GM19193 (cell line): ENCODE data around the gene RPS6KA5.

Source experiments
- POLR2A ChIP-seq: IDR thresholded peaks from 4 replicates; pipeline ENCODE4 v1.6.1; 2011; ENCODE audit not compliant: insufficient read depth, insufficient read length; ENCODE audit errors: extremely low read depth

Gene RPS6KA5

GRCh38 chr14:90829677-90830076 lies 230.8 kb downstream of the RPS6KA5 start:
- TF ChIP-seq POLR2A = no peak

- TF ChIP-seq POLR2A = no peak
Measured at GRCh38 chr14:90828642-90829487, 231.6 kb downstream of the RPS6KA5 start.

- no peak for TF ChIP-seq POLR2A
Measured at GRCh38 chr14:90827919-90828610, 232.4 kb downstream of the RPS6KA5 start.

- TF ChIP-seq POLR2A = no peak
Measured at GRCh38 chr14:90820958-90821357, 239.5 kb downstream of the RPS6KA5 start.

GRCh38 chr14:90819734-90820393 lies 240.6 kb downstream of the RPS6KA5 start:
- no peak for TF ChIP-seq POLR2A

GRCh38 chr14:90818715-90819114 lies 241.7 kb downstream of the RPS6KA5 start:
- no peak for TF ChIP-seq POLR2A

- TF ChIP-seq POLR2A = no peak
Measured at GRCh38 chr14:90816681-90817436, 243.6 kb downstream of the RPS6KA5 start.

- no peak for TF ChIP-seq POLR2A
Measured at GRCh38 chr14:90815822-90816662, 244.4 kb downstream of the RPS6KA5 start, which contains the start of gene TTC7B. Gene TTC7B, minus strand, starts transcription at chr14:90816430. Its CDS starts 135 bp downstream, at chr14:90816295.

- no peak for TF ChIP-seq POLR2A
Measured at GRCh38 chr14:90815572-90815821, 244.9 kb downstream of the RPS6KA5 start.

GRCh38 chr14:90814806-90815571 lies 245.5 kb downstream of the RPS6KA5 start:
- no peak for TF ChIP-seq POLR2A

- no peak for TF ChIP-seq POLR2A
Measured at GRCh38 chr14:90813442-90813841, 247.0 kb downstream of the RPS6KA5 start.

- TF ChIP-seq POLR2A = no peak
Measured at GRCh38 chr14:90812109-90812508, 248.3 kb downstream of the RPS6KA5 start.

GRCh38 chr14:90811641-90812040 lies 248.8 kb downstream of the RPS6KA5 start:
- TF ChIP-seq POLR2A = no peak
